Chondrocyte (in vitro differentiated cells): Measurements from ENCODE around the gene NID1. TPM values are rescaled to one million over a fixed set of nuclear protein-coding genes. Genes with fewer than 3 reads are reported as not detected.
A peak's percentile ranks its signal among the peaks of the same experiment; 100 is the strongest.

ENCODE experiments used
- DNase-seq: peaks from one replicate; pipeline ENCODE4 v3.0.0; 2021; ENCODE audit warnings: mixed read lengths, low spot score
- H3K27ac Mint-ChIP-seq: one replicate; pipeline ENCODE4 v1.8.0; 2021; ENCODE audit warnings: mild to moderate bottlenecking, moderate library complexity, mixed read lengths; ENCODE audit not compliant: unreplicated experiment
- H3K27me3 Mint-ChIP-seq: 2 replicates; pipeline ENCODE4 v1.8.0; 2021; ENCODE audit warnings: low read depth, mixed read lengths
- H3K36me3 Mint-ChIP-seq: 2 replicates; pipeline ENCODE4 v1.8.0; 2021; ENCODE audit warnings: low read depth, mixed read lengths
- H3K4me1 Mint-ChIP-seq: 2 replicates; pipeline ENCODE4 v1.8.0; 2021; ENCODE audit warnings: low read depth, mild to moderate bottlenecking, mixed read lengths
- H3K4me3 Mint-ChIP-seq: one replicate; pipeline ENCODE4 v1.8.0; 2021; ENCODE audit warnings: mild to moderate bottlenecking, moderate library complexity, mixed read lengths; ENCODE audit not compliant: unreplicated experiment
- H3K9me3 Mint-ChIP-seq: 2 replicates; pipeline ENCODE4 v1.8.0; 2021; ENCODE audit warnings: low read depth, mixed read lengths
- total RNA-seq: library from RNA; stranded (reverse); gene quantifications from 3 replicates; pipeline ENCODE4 v1.2.1, GENCODE V29; 2021
- TF ChIP-seq, protein P1 (sequence below): fragments of 200-600 bp; sonication (generic); IDR thresholded peaks from 2 replicates; pipeline ENCODE4 v1.5.0; 2021; ENCODE audit warnings: antibody characterized with exemption, mild to moderate bottlenecking, moderate library complexity

Gene NID1
- total RNA-seq, 1 donor from 2014 or later = 99.1 TPM

DNA sequence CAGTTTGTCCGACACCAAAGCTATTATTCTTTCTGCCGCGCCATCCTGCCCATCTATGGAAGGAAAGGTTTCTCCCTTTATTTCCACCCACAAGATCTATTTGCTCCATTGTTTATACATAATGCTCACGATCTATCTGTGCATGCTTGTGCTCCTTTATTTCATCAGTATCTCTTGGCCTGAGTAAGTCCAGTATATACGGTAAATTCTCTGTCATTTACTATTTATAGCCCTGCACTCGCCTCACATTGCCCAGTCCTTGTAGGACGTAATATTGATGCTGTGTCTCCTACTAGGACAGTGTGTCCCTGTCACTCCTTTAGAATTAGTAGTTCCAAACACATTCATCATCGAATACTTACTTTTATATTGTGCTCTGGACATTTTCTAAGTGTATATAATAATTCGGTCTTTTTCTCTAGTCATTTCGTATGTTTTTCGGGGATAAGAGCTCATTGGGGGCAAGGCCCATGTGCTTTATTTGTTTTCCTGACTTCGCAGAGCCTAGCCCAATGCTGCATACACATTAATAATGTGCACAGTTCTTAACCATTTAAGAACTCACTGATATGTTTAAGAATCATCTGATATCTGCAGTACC lies 3.1 kb upstream of the NID1 start:
- Mint-ChIP-seq H3K4me3 (no peak overlapping the region), H3K27ac (peak overlapping the region; percentile 5), H3K27me3 (no peaks in the 10 kb centered on the region), H3K4me1 (peaks cover 28% of the 10 kb centered on the region), H3K36me3 (no peaks in the 10 kb centered on the region), H3K9me3 (peaks cover 11% of the 10 kb centered on the region)
- no peak for DNase-seq
- TF ChIP-seq, protein P1, sequence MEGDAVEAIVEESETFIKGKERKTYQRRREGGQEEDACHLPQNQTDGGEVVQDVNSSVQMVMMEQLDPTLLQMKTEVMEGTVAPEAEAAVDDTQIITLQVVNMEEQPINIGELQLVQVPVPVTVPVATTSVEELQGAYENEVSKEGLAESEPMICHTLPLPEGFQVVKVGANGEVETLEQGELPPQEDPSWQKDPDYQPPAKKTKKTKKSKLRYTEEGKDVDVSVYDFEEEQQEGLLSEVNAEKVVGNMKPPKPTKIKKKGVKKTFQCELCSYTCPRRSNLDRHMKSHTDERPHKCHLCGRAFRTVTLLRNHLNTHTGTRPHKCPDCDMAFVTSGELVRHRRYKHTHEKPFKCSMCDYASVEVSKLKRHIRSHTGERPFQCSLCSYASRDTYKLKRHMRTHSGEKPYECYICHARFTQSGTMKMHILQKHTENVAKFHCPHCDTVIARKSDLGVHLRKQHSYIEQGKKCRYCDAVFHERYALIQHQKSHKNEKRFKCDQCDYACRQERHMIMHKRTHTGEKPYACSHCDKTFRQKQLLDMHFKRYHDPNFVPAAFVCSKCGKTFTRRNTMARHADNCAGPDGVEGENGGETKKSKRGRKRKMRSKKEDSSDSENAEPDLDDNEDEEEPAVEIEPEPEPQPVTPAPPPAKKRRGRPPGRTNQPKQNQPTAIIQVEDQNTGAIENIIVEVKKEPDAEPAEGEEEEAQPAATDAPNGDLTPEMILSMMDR = no peak

DNA sequence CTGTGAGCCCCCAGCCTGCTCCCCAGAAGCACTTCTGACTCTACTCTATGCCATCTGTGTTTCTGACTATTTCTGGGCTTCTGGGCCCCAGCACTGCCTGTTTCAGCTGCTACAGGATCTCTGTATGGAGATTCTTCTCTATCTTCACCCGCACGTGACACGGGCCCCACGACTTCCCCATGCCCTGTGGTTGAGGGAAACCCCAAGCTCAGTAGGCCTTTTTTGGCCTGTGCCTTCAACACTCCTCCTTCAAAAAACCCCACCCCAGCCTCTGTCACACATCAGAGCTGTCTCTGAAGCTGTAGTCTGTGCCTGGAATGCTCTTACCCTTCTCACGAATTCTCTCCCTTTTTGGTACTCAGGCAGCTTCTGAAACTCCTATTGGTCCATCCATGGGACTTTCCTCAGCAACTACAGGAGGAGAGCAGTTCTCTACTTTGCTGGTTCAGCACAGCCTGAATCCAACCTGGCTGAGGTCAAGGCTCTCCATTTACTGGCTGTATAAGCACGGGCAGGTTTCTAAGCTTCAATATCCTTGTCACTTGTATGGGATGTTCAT lies 2.0 kb upstream of the NID1 start:
- TF ChIP-seq, protein P1 = no peak
- no peaks in the 10 kb centered on the region for H3K27me3 Mint-ChIP-seq
- H3K4me3 Mint-ChIP-seq = no peak overlapping the region
- peaks cover 11% of the 10 kb centered on the region for H3K9me3 Mint-ChIP-seq
- no peaks in the 10 kb centered on the region for H3K36me3 Mint-ChIP-seq
- peaks cover 28% of the 10 kb centered on the region for H3K4me1 Mint-ChIP-seq
- H3K27ac Mint-ChIP-seq = peak overlapping the region; percentile 68
- DNase-seq = no peak

DNA sequence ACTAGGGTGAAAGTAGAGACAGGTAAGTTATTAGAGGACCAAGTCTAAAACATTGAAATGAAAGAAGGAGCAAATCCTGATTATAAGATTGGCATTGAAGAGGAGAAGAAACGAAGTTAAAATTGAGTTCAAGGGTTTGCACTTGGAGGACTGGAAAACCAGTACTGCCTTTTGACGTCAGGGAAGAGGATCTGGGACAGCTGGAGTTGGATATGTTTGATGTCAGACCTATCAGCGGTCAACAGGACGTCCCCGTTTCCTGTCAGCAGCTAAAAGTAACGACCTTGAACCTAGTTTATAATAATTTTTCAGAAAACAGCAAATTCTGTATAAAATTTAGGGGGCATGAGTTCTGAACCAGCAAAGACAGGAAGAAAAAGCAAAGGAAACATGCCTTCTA lies 1.2 kb upstream of the NID1 start:
- Mint-ChIP-seq H3K27ac (no peak overlapping the region), H3K36me3 (peaks cover under 1% of the 10 kb centered on the region), H3K27me3 (no peaks in the 10 kb centered on the region), H3K4me1 (peaks cover 28% of the 10 kb centered on the region), H3K9me3 (peaks cover 8% of the 10 kb centered on the region), H3K4me3 (peak overlapping the region; percentile 68)
- TF ChIP-seq, protein P1 = no peak
- DNase-seq = no peak

DNA sequence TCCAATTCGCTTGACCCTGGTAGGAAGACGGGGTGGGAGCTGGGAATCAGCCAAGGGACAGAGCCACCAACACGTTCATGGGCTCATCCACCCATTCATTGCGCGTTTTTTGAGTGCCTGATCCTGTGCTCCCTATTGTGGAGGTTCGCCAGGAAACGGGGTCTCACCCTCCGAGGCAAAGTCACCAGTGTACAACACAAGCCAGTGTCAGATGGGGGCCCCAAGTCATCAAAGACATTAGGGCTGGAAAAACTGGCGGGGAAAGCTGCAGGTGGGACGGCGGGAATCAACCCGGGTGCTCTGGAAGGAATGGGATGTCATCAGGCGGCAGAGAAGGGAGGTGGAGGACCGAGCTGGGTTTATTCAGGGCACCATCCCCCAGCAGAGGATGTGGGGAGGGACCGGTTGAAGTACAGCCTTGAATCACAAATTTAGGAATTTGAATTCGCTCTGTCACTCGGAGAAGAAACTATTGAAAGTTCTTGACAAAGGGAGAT lies 667 bp upstream of the NID1 start:
- Mint-ChIP-seq H3K4me3 (peak overlapping the region; percentile 68), H3K36me3 (peaks cover 3% of the 10 kb centered on the region), H3K27ac (peak overlapping the region; percentile 17), H3K27me3 (no peaks in the 10 kb centered on the region), H3K4me1 (peaks cover 28% of the 10 kb centered on the region), H3K9me3 (peaks cover 6% of the 10 kb centered on the region)
- no peak for DNase-seq
- TF ChIP-seq, protein P1 = no peak

GRCh38 chr1:236063919-236064673 lies 794 bp downstream of the NID1 start:
- TF ChIP-seq, protein P1 = no peak
- peak overlapping the region; percentile 78 for H3K4me3 Mint-ChIP-seq
- H3K9me3 Mint-ChIP-seq = no peaks in the 10 kb centered on the region
- H3K27me3 Mint-ChIP-seq = no peaks in the 10 kb centered on the region
- H3K4me1 Mint-ChIP-seq = peaks cover 28% of the 10 kb centered on the region
- H3K27ac Mint-ChIP-seq = peak overlapping the region; percentile 76
- peaks cover 3% of the 10 kb centered on the region for H3K36me3 Mint-ChIP-seq
- no peak for DNase-seq
